ENCODE data around the gene DCAF11.

Gene DCAF11

DNA sequence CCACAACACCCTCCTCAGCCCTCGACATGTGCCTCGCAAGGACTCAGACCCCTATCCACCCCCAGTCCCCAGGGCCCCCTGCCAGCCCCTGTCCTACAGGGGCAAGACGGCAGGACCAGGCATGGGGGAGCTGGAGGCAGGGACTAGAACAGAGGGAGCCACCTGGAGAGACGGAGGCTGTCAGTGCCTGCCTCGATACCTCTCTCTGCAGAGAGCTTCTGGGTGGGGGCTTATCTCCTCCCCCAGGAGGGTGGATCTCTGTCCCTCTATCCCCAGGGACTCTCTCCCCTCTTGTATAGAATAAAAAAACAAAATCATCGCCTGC, 45.2 kb upstream of the DCAF11 start:
- no peak for DNase-seq (ENCODE audit: insufficient read length, low spot score)
- no peak for FAIRE-seq
- TF ChIP-seq, protein P1, sequence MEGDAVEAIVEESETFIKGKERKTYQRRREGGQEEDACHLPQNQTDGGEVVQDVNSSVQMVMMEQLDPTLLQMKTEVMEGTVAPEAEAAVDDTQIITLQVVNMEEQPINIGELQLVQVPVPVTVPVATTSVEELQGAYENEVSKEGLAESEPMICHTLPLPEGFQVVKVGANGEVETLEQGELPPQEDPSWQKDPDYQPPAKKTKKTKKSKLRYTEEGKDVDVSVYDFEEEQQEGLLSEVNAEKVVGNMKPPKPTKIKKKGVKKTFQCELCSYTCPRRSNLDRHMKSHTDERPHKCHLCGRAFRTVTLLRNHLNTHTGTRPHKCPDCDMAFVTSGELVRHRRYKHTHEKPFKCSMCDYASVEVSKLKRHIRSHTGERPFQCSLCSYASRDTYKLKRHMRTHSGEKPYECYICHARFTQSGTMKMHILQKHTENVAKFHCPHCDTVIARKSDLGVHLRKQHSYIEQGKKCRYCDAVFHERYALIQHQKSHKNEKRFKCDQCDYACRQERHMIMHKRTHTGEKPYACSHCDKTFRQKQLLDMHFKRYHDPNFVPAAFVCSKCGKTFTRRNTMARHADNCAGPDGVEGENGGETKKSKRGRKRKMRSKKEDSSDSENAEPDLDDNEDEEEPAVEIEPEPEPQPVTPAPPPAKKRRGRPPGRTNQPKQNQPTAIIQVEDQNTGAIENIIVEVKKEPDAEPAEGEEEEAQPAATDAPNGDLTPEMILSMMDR (IDR thresholded peaks at IDR 0.05; ENCODE audit: insufficient read depth, missing control alignments): no peak

DNA sequence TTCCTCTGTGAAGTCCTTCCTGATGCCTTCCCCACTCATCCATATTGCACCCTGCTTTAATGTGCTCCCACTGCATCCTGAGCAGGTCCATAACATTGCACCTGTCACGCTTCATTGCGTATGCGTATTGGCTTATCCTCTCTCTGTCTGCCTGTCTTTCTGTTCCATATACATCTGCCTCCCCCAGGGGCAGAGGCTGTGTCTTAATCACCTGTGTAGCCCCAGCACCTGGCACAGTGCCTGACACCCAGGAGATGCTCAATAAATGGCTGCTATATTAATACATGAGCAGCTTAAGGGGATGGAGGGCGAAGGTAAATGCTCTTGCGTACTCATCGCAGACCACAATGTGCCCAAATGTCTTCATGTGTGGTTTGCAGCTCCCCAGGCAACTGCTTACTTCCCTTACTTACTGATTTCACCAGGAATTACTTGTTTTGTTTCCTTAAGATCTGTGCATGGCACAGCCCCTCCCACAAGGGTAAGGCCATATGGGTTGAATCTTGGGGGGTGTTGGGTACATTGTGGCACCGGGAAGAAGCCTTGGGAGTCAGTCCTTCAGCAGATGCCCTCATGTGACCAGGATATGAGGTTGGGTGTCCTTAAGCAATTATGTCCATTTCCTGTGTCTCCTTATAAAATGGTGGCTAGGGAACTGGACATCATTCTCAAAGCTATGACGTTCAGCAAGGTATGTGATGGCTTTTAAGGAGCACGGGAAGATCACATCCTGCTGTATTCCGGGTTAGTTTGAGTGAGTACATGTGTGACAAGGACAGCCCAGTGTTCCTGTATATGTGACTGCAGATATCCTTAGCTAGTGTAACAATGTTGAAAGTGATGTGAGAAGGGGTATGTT, 44.1 kb upstream of the DCAF11 start:
- TF ChIP-seq, protein P1 (IDR thresholded peaks at IDR 0.05; ENCODE audit: insufficient read depth, missing control alignments): no peak
- DNase-seq (ENCODE audit: insufficient read length, low spot score) (peak; percentile 20), FAIRE-seq (no peak)

DNA sequence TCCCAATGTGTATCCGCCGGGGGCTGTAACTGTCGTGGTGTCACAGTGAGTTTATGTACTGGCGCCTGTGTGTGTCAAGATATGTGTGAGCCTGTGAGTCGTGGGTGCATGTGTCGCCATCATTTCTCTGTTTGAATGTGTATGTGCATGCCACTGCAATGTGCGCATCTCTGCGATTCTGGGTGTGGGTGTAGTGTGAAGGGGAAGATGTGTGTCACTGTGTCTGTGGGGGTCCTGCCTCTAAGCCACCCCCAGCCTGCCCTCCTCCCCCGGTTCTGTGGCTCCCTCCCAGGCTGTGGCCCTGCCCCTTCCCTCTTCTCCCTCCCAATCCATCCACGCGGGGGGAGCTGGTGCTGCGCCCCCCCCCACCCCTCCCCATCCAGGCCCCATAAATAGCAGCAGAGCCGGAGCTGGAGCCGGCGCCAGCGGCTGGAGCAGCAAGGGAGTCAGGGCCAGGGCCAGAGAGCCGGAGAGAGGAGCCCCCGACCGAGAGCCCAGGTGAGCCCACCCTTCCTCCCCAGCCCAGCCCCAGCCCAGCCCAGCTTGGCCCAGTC, 43.4 kb upstream of the DCAF11 start, which contains the start of gene CPNE6:
Gene CPNE6, plus strand, starts transcription at position 419 of the 554 bp plus-strand sequence. CDS start 1,375 bp downstream, outside the sequence.
- no peak for FAIRE-seq
- TF ChIP-seq, protein P1 (IDR thresholded peaks at IDR 0.05; ENCODE audit: insufficient read depth, missing control alignments): no peak

DNA sequence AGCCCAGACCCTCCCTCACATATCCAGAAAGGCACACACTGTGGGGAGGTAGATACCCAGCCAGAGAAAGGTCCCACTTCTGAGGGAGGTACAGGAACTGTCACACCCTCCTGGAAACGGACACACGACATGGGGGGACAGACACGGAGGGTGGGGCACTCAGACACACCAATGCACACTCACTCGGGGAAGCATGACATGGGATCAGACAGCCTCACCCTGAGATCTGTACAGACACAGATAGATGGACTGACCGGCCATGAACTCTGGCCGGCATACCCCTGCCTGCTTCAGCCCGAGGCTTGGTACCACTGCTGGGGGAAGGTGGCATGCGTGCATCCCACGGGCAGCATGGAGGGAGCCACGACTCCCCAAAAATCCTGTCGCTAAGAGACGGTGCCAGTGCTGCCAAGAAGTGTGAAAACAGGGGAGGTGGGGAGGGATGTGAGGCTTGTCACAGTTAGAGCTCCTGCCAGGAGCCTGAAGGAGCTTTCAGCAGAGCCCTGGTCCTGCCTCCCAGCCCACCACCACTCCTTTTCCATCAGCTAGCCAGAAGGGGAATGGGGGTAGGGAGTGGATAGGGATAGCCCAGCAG, 42.6 kb upstream of the DCAF11 start:
- TF ChIP-seq, protein P1 (IDR thresholded peaks at IDR 0.05; ENCODE audit: insufficient read depth, missing control alignments): no peak
- DNase-seq (ENCODE audit: insufficient read length, low spot score) (no peak), FAIRE-seq (no peak)

More for the DNA sequence above, 43.4 kb upstream of the DCAF11 start, which contains the start of gene CPNE6:
- peak; percentile 37 for DNase-seq (ENCODE audit: insufficient read length, low spot score)

DNA sequence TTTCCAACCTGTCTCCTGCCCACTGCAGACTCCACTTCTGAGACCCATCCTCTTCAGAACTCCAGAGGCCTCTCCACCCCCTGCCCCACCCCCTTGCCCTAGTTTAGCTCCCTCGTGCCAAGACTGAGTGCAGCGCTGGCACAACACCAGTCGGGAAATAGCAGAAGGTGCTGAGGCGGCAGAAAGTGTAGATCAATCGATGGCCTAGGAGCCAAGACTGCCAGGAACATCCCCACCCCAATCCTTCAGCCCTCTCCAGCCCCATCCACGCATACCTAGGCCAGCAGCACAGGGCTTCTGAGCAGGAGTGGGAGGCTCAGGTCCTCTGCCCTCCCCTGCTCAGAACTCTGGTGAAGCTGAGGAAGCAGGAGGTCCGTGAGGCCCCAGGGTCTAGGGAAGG, 42.1 kb upstream of the DCAF11 start:
- TF ChIP-seq, protein P1 (IDR thresholded peaks at IDR 0.05; ENCODE audit: insufficient read depth, missing control alignments): no peak
- DNase-seq (ENCODE audit: insufficient read length, low spot score) (no peak), FAIRE-seq (no peak)

DNA sequence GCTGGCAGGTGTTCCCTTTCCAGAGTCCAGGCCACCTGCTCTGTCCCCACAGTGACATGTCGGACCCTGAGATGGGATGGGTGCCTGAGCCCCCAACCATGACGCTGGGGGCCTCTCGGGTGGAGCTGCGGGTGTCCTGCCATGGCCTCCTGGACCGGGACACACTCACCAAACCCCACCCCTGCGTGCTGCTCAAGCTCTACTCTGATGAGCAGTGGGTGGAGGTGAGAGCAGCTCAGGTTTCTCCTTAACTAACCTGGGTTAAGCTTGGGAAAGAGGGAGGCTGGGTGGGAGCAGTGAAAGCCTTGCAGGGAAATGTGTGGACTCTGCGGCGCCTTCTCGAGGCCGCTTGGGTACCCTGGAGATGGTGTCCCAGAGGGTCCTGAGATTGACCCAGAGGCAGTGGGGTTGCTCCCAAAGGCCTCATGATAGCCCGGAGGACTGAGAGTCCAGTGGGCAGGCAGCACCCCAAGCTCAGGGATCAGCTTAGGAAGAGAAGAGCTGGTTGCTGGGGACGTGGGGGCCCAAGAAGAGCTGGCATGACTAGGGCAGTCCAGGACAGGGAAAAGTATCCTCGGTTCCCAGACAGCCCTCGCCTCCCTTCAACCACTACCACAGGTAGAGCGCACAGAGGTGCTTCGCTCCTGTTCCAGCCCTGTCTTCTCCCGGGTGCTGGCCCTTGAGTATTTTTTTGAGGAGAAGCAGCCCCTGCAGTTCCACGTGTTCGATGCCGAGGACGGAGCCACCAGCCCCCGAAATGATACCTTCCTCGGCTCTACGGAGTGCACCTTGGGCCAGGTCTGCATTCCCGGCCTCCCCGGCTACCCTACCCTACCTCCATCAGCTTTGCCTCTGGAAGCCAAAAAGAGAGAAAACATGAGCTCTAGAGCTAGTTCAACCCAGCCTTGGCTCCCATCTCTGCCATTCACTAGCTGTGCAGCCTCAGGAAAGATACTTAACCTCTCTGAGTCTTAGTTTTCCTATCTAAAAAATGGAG, 41.4 kb upstream of the DCAF11 start:
- TF ChIP-seq, protein P1 (IDR thresholded peaks at IDR 0.05; ENCODE audit: insufficient read depth, missing control alignments): no peak
- DNase-seq (ENCODE audit: insufficient read length, low spot score) (no peak), FAIRE-seq (no peak)
